Hepatocyte (in vitro differentiated cells): Measurements from ENCODE around the gene TAPBP.
"Not testable (repeated sequence)": the region's sequence is repeated elsewhere in the genome, so short reads cannot be mapped to it uniquely, and the experiment has no call there.

ENCODE experiments used
- CTCF ChIP-seq: fragments of 200-600 bp; sonication (generic); IDR thresholded peaks from 2 replicates; pipeline ENCODE4 v1.5.1; 2016; ENCODE audit warnings: antibody characterized with exemption, mild to moderate bottlenecking; ENCODE audit not compliant: poor library complexity
- EZH2 ChIP-seq: fragments of 200-600 bp; sonication (generic); IDR thresholded peaks from 2 replicates; pipeline ENCODE4 v1.6.1; 2016; ENCODE audit warnings: antibody characterized with exemption, mild to moderate bottlenecking, borderline replicate concordance

- TF ChIP-seq CTCF, EZH2: not testable (repeated sequence)
Measured at GRCh38 chr6:33262490-33262889, 51.4 kb downstream of the TAPBP start.
